Measurements from ENCODE around the gene CITED2. TPM values are rescaled to one million over a fixed set of nuclear protein-coding genes. Genes with fewer than 3 reads are reported as not detected.

The CITED2 gene
- total RNA-seq, 1 experiment from 2014 or later, result 110 TPM

GRCh38 chr6:139325125-139325524, 49.3 kb downstream of the CITED2 start:
- Histone ChIP-seq H3K27me3 (ENCODE audit: insufficient read depth, low read length) (no peaks in the 10 kb centered on the region), H4K8ac (replicated peaks; ENCODE audit: insufficient read length, low read depth, low read length) (no peak overlapping the region), H3K79me2 (ENCODE audit: insufficient read depth, low read length) (no peaks in the 10 kb centered on the region), H2BK12ac (ENCODE audit: insufficient read length, low read depth, low read length) (no peak overlapping the region), H4K91ac (ENCODE audit: insufficient read length, low read depth, low read length) (no peak overlapping the region), H2BK15ac (ENCODE audit: low read depth, low read length) (no peak overlapping the region), H3K4me1 (ENCODE audit: insufficient read depth, low read length) (peaks cover 3% of the 10 kb centered on the region; the same call in 1 of the 2 replicates), H3K18ac (ENCODE audit: insufficient read length, low read depth, low read length) (no peak overlapping the region), H3K4ac (ENCODE audit: low read depth, low read length) (no peak overlapping the region), H2BK120ac (ENCODE audit: low read depth, low read length, poor library complexity, severe bottlenecking) (peak overlapping the region; percentile 48), H2AK5ac (ENCODE audit: insufficient read length, low read length) (no peak overlapping the region), H2BK5ac (ENCODE audit: insufficient read length, low read length) (no peak overlapping the region), H2BK20ac (ENCODE audit: low read depth, low read length, poor library complexity, severe bottlenecking) (no peak overlapping the region), H3K56ac (ENCODE audit: insufficient read length, low read depth, low read length) (no peak overlapping the region), H3K23me2 (ENCODE audit: insufficient read length, low read depth, low read length, poor library complexity, severe bottlenecking) (no peaks in the 10 kb centered on the region), H3K79me1 (ENCODE audit: insufficient read depth, low read depth, low read length, poor library complexity, severe bottlenecking) (no peaks in the 10 kb centered on the region), H3K27ac (ENCODE audit: insufficient read length, low read depth, low read length) (no peak overlapping the region), H3T11ph (ENCODE audit: low read length) (no peak overlapping the region), H3K14ac (ENCODE audit: insufficient read depth, low read length) (no peak overlapping the region), H2AFZ (ENCODE audit: low read length) (no peak overlapping the region), H4K5ac (ENCODE audit: insufficient read length, low read depth, low read length) (no peak overlapping the region), H4K20me1 (ENCODE audit: control insufficient read depth, insufficient read depth, insufficient read length) (no peaks in the 10 kb centered on the region), H3K23ac (ENCODE audit: insufficient read length, low read depth, low read length) (no peak overlapping the region), H3K9me3 (ENCODE audit: control insufficient read depth, low read depth, low read length) (no peaks in the 10 kb centered on the region), H3K9ac (ENCODE audit: extremely low read depth, insufficient read length, low read length) (no peak overlapping the region), H3K4me2 (ENCODE audit: insufficient read depth, insufficient read length, low read length) (no peak overlapping the region)
- H3K27ac Mint-ChIP-seq, result no peak overlapping the region
- peaks cover 6 to 9% of the 10 kb centered on the region in 2 experiments for H3K4me1 Mint-ChIP-seq
- no peak overlapping the region for H3K4me3 Mint-ChIP-seq
- TF ChIP-seq, protein P1, sequence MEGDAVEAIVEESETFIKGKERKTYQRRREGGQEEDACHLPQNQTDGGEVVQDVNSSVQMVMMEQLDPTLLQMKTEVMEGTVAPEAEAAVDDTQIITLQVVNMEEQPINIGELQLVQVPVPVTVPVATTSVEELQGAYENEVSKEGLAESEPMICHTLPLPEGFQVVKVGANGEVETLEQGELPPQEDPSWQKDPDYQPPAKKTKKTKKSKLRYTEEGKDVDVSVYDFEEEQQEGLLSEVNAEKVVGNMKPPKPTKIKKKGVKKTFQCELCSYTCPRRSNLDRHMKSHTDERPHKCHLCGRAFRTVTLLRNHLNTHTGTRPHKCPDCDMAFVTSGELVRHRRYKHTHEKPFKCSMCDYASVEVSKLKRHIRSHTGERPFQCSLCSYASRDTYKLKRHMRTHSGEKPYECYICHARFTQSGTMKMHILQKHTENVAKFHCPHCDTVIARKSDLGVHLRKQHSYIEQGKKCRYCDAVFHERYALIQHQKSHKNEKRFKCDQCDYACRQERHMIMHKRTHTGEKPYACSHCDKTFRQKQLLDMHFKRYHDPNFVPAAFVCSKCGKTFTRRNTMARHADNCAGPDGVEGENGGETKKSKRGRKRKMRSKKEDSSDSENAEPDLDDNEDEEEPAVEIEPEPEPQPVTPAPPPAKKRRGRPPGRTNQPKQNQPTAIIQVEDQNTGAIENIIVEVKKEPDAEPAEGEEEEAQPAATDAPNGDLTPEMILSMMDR (conservative IDR thresholded peaks at IDR 0.05), result no peak
- peaks cover 0 to 5% of the 10 kb centered on the region in 2 experiments; a peak in 1 of 5 replicates for H3K9me3 Mint-ChIP-seq
- no peak for DNase-seq
- no peaks in the 10 kb centered on the region for H3K27me3 Mint-ChIP-seq (ENCODE audit: low read depth)
- peaks cover 0 to 4% (median 2%) of the 10 kb centered on the region in 3 experiments; a peak in 5 of 7 replicates for H3K36me3 Mint-ChIP-seq (ENCODE audit: insufficient read depth in 1 of 3, low read depth in 3 of 3)
